ENCODE data around the gene GPC3. TPM values are rescaled to one million over a fixed set of nuclear protein-coding genes. Genes with fewer than 3 reads are reported as not detected.
A peak's percentile ranks its signal among the peaks of the same experiment; 100 is the strongest.

The GPC3 gene
- total and polyA plus RNA-seq, 2 experiments from 2014 or later, result 36.8 to 60.1 TPM

GRCh38 chrX:133913658-133914388 lies 71.6 kb downstream of the GPC3 start:
- Histone ChIP-seq H3K27me3 (ENCODE audit: insufficient read depth) (no peaks in the 10 kb centered on the region), H2AFZ (no peak overlapping the region), H3F3A (replicated peaks; ENCODE audit: low read depth) (0 out of 2 replicates have a peak, but pooled peaks cover 3% of the 10 kb centered on the region), H3K4me2 (peak overlapping the region; percentile 67), H4K20me1 (replicated peaks; ENCODE audit: insufficient read depth) (no peaks in the 10 kb centered on the region), H3K27ac (ENCODE audit: low read depth) (peak overlapping the region; percentile 92), H3K4me1 (ENCODE audit: insufficient read depth) (peaks cover 17% of the 10 kb centered on the region), H3K36me3 (ENCODE audit: insufficient read depth) (no peaks in the 10 kb centered on the region), H3K9me2 (ENCODE audit: insufficient read depth) (no peaks in the 10 kb centered on the region), H3K4me3 (peak overlapping the region; percentile 29; the same call in 1 of the 2 replicates), H3K79me2 (replicated peaks; ENCODE audit: insufficient read depth) (no peaks in the 10 kb centered on the region)
- Mint-ChIP-seq H3K27ac (0 out of 2 replicates have a peak overlapping the region, but pooled peaks have one; percentile 63), H3K4me3 (no peak overlapping the region), H3K4me1 (peaks cover 17% of the 10 kb centered on the region), H3K27me3 (ENCODE audit: insufficient read depth, low read depth, poor library complexity) (peaks cover 2% of the 10 kb centered on the region), H3K9me3 (no peaks in the 10 kb centered on the region), H3K36me3 (ENCODE audit: low read depth) (no peaks in the 10 kb centered on the region; the same call in 2 of the 3 replicates)
- TF ChIP-seq ZNF462 (CRISPR knock-in tag; IDR thresholded peaks at IDR 0.05) (no peak), CREB1 (CRISPR knock-in tag; IDR thresholded peaks at IDR 0.05; ENCODE audit: low read depth) (no peak), ETS1 (IDR thresholded peaks at IDR 0.05) (no peak)
- ATAC-seq (peak; percentile 75), DNase-seq (ENCODE audit: low spot score) (peak; percentile 51)

Data from GM23338 (cell line).